Neural progenitor cell (in vitro differentiated cells): ENCODE data around the gene CEP350. TPM values are rescaled to one million over a fixed set of nuclear protein-coding genes. Genes with fewer than 3 reads are reported as not detected.
A peak's percentile ranks its signal among the peaks of the same experiment; 100 is the strongest.

ENCODE experiments used
- DNase-seq: peaks from one replicate; pipeline ENCODE4 v3.0.0-alpha.2; 2016; ENCODE audit warnings: low spot score
- H2AFZ ChIP-seq: fragments of 200-600 bp; sonication (generic); replicated peaks from 2 replicates; pipeline ENCODE4 v1.6.1; 2016; ENCODE audit warnings: antibody characterized with exemption
- H3F3A ChIP-seq: fragments of 200-600 bp; sonication (generic); 2 replicates; pipeline ENCODE4 v1.6.1; 2016; ENCODE audit warnings: antibody characterized with exemption, low read depth
- H3K27ac ChIP-seq: fragments of 200-600 bp; sonication (generic); 2 replicates; pipeline ENCODE4 v1.5.1; 2016; ENCODE audit warnings: mild to moderate bottlenecking
- H3K27me3 ChIP-seq: fragments of 200-600 bp; sonication (generic); 2 replicates; pipeline ENCODE4 v1.6.1; 2016; ENCODE audit warnings: mild to moderate bottlenecking, moderate library complexity
- H3K36me3 ChIP-seq: fragments of 200-600 bp; sonication (generic); 2 replicates; pipeline ENCODE4 v1.5.1; 2016
- H3K4me1 ChIP-seq: fragments of 200-600 bp; sonication (generic); 2 replicates; pipeline ENCODE4 v1.6.1; 2016; ENCODE audit warnings: mixed run types
- H3K4me2 ChIP-seq: fragments of 200-600 bp; sonication (generic); 2 replicates; pipeline ENCODE4 v1.6.1; 2016
- H3K4me3 ChIP-seq: fragments of 200-600 bp; sonication (generic); 2 replicates; pipeline ENCODE4 v1.5.1; 2016
- H3K79me2 ChIP-seq: fragments of 200-600 bp; sonication (generic); 2 replicates; pipeline ENCODE4 v1.6.1; 2016; ENCODE audit warnings: low read depth
- H3K9ac ChIP-seq: fragments of 200-600 bp; sonication (generic); 2 replicates; pipeline ENCODE4 v1.6.1; 2016
- H3K9me3 ChIP-seq: fragments of 200-600 bp; sonication (generic); 2 replicates; pipeline ENCODE4 v1.5.1; 2016; ENCODE audit warnings: low read depth
- H4K20me1 ChIP-seq: fragments of 200-600 bp; sonication (generic); 2 replicates; pipeline ENCODE4 v1.6.1; 2016; ENCODE audit warnings: low read depth
- H3K27ac Mint-ChIP-seq: 3 replicates; pipeline ENCODE4 v1.8.0; 2021; ENCODE audit warnings: mixed read lengths
- H3K27me3 Mint-ChIP-seq: 2 replicates; pipeline ENCODE4 v1.8.0; 2022; ENCODE audit warnings: low read depth, mild to moderate bottlenecking, inconsistent platforms, moderate library complexity, mixed read lengths; ENCODE audit not compliant: insufficient read depth
- H3K36me3 Mint-ChIP-seq: 3 replicates; pipeline ENCODE4 v1.8.0; 2021; ENCODE audit warnings: mixed read lengths
- H3K4me1 Mint-ChIP-seq: 3 replicates; pipeline ENCODE4 v1.8.0; 2021; ENCODE audit warnings: mixed read lengths
- H3K4me3 Mint-ChIP-seq: 3 replicates; pipeline ENCODE4 v1.8.0; 2021; ENCODE audit warnings: mild to moderate bottlenecking, moderate library complexity, mixed read lengths
- H3K9me3 Mint-ChIP-seq: 3 replicates; pipeline ENCODE4 v1.8.0; 2020; ENCODE audit warnings: mixed read lengths
- EZH2 ChIP-seq: fragments of 200-600 bp; sonication (generic); IDR thresholded peaks from 2 replicates; pipeline ENCODE4 v1.6.1; 2017; ENCODE audit warnings: antibody characterized with exemption, mild to moderate bottlenecking, moderate library complexity
- EZH2phosphoT487 ChIP-seq: fragments of 200-600 bp; sonication (generic); IDR thresholded peaks from 2 replicates; pipeline ENCODE4 v1.6.1; 2017; ENCODE audit warnings: antibody characterized with exemption
- total RNA-seq: library from RNA; depleted of rRNA; stranded (reverse); fragments of >200 nt; gene quantifications from 2 replicates; pipeline ENCODE4 v1.2.3, GENCODE V29; 2015; ENCODE audit warnings: low replicate concordance
- TF ChIP-seq, protein P1 (sequence below): fragments of 200-600 bp; sonication (generic); IDR thresholded peaks from 2 replicates; pipeline ENCODE4 v1.5.1; 2017; ENCODE audit warnings: antibody characterized with exemption, mild to moderate bottlenecking

CEP350 gene
- total RNA-seq, 1 donor from 2014 or later: 61.2 TPM

DNA sequence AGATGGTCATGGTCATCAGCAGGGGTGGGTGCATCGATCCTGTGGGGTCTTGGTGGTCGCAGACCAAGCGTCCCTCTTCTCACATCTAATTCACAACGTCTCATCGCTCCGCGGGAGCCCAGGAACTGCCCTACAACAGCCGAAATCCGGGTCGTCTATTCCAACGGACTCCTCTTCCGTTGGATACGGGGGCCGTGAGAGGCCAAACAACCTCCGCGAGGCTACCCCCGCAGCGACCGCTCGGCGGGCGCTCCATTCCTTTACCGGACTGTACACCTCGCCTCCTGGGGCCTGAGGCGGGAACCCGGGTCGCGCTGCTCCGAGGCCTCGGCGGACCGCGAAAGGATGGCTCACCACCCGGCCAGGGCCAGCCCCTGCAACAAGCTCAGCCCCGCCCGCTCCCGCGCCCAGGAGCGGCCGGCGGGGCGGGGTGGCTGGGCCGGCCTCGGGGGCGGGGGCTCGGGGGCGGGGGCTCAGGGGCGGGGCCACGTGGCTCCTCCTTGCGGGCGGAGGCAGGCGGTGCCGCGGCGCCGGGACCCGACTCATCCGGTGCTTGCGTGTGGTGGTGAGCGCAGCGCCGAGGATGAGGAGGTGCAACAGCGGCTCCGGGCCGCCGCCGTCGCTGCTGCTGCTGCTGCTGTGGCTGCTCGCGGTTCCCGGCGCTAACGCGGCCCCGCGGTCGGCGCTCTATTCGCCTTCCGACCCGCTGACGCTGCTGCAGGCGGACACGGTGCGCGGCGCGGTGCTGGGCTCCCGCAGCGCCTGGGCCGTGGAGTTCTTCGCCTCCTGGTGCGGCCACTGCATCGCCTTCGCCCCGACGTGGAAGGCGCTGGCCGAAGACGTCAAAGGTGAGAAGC, 199.9 kb downstream of the CEP350 start, which contains the start of gene QSOX1:
TSS of gene QSOX1 (plus strand) at position 545 of the 857 bp plus-strand sequence. CDS start at position 584, 39 bp downstream.
- Histone ChIP-seq H3F3A (no peaks in the 10 kb centered on the region), H3K27me3 (peaks cover 49% of the 10 kb centered on the region), H3K9ac (peak within 1 kb of the TSS; percentile 33), H3K4me2 (peak within 1 kb of the TSS; percentile 97), H3K9me3 (no peaks in the 10 kb centered on the region), H3K27ac (no peak within 1 kb of the TSS), H3K4me3 (peak within 1 kb of the TSS; percentile 87), H3K79me2 (peaks cover 18% of the 10 kb centered on the region), H3K36me3 (no peaks in the 10 kb centered on the region), H2AFZ (peak within 1 kb of the TSS; percentile 98), H3K4me1 (peaks cover 9% of the 10 kb centered on the region), H4K20me1 (peaks cover 6% of the 10 kb centered on the region)
- Mint-ChIP-seq H3K9me3 (no peaks in the 10 kb centered on the region), H3K4me3 (peak within 1 kb of the TSS; percentile 95), H3K27ac (peak within 1 kb of the TSS; percentile 91), H3K36me3 (peaks cover 2% of the 10 kb centered on the region), H3K4me1 (peaks cover 12% of the 10 kb centered on the region), H3K27me3 (peaks cover 17% of the 10 kb centered on the region)
- TF ChIP-seq, protein P1, sequence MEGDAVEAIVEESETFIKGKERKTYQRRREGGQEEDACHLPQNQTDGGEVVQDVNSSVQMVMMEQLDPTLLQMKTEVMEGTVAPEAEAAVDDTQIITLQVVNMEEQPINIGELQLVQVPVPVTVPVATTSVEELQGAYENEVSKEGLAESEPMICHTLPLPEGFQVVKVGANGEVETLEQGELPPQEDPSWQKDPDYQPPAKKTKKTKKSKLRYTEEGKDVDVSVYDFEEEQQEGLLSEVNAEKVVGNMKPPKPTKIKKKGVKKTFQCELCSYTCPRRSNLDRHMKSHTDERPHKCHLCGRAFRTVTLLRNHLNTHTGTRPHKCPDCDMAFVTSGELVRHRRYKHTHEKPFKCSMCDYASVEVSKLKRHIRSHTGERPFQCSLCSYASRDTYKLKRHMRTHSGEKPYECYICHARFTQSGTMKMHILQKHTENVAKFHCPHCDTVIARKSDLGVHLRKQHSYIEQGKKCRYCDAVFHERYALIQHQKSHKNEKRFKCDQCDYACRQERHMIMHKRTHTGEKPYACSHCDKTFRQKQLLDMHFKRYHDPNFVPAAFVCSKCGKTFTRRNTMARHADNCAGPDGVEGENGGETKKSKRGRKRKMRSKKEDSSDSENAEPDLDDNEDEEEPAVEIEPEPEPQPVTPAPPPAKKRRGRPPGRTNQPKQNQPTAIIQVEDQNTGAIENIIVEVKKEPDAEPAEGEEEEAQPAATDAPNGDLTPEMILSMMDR: no peak
- TF ChIP-seq EZH2: no peak
- TF ChIP-seq EZH2phosphoT487: no peak
- peak; percentile 95 for DNase-seq

DNA sequence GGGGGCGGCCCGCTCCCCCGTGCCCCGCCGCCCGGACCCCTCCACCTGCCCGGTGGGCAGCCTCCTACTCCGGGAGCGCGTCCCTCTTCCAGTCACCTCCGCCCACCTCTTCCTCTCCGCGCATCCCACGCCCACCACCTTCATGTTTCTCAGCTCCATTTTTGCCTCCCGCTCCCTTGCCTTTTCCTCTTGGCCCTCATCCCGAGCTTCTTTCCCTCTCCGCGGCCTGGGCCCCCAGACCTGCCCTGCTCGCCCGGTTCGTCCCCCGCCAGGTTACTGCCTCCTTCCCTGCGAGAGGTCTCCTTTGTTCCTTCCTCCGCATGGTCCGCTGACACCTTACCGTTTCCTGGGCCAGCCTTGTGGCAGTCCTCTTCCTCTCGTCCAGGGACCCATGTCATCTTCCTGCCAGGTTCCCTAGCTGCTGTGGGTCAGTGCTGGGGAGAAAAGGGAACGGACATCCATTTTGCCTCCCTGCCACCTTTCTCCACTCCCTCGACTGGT, 200.6 kb downstream of the CEP350 start:
- Mint-ChIP-seq H3K4me1 (peaks cover 12% of the 10 kb centered on the region), H3K27me3 (peaks cover 17% of the 10 kb centered on the region), H3K27ac (peak overlapping the region; percentile 83), H3K36me3 (peaks cover 2% of the 10 kb centered on the region), H3K4me3 (peak overlapping the region; percentile 94), H3K9me3 (no peaks in the 10 kb centered on the region)
- peaks cover 49% of the 10 kb centered on the region for H3K27me3 ChIP-seq
- peak; percentile 37 for DNase-seq
- no peak overlapping the region for H3K27ac ChIP-seq
- peak overlapping the region; percentile 91 for H2AFZ ChIP-seq
- no peaks in the 10 kb centered on the region for H3K9me3 ChIP-seq
- peaks cover 6% of the 10 kb centered on the region for H4K20me1 ChIP-seq
- TF ChIP-seq EZH2: no peak
- TF ChIP-seq, protein P1: no peak
- TF ChIP-seq EZH2phosphoT487: no peak
- peak overlapping the region; percentile 87 for H3K4me3 ChIP-seq
- H3K4me1 ChIP-seq: peaks cover 9% of the 10 kb centered on the region
- H3K36me3 ChIP-seq: no peaks in the 10 kb centered on the region
- H3F3A ChIP-seq: no peaks in the 10 kb centered on the region
- H3K4me2 ChIP-seq: peak overlapping the region; percentile 97
- peaks cover 18% of the 10 kb centered on the region for H3K79me2 ChIP-seq
- peak overlapping the region; percentile 22 for H3K9ac ChIP-seq

DNA sequence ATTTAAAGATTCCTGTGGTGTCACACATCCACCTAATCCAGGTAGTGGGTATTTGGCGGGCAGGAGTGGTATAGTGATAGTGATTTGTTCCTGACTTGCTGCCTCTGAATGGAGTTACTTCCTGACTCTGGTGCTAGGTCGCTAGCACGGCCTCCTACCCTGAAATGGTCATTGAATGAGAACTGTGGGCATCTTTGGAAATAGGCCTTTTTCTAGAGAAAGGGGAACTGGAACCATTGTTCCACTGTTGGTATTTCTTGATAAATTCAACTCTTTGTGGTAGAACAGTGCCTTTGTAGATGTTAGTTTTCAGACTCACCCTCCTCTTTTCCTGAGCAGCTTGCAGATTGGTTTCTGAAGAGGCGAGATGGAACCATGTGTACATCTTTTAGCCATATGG, 201.6 kb downstream of the CEP350 start:
- H3K27ac Mint-ChIP-seq: no peak overlapping the region
- no peaks in the 10 kb centered on the region for H3K9me3 Mint-ChIP-seq
- DNase-seq: no peak
- Histone ChIP-seq H4K20me1 (peaks cover 6% of the 10 kb centered on the region), H3K4me1 (peaks cover 9% of the 10 kb centered on the region), H3K4me3 (no peak overlapping the region), H3K27ac (no peak overlapping the region), H3F3A (no peaks in the 10 kb centered on the region), H3K27me3 (peaks cover 45% of the 10 kb centered on the region), H3K9ac (no peak overlapping the region), H2AFZ (no peak overlapping the region), H3K4me2 (peak overlapping the region; percentile 97), H3K79me2 (peaks cover 19% of the 10 kb centered on the region), H3K36me3 (no peaks in the 10 kb centered on the region), H3K9me3 (no peaks in the 10 kb centered on the region)
- peaks cover 12% of the 10 kb centered on the region for H3K4me1 Mint-ChIP-seq
- TF ChIP-seq EZH2: no peak
- no peak for TF ChIP-seq EZH2phosphoT487
- TF ChIP-seq, protein P1: no peak
- peaks cover 17% of the 10 kb centered on the region for H3K27me3 Mint-ChIP-seq
- H3K36me3 Mint-ChIP-seq: peaks cover 2% of the 10 kb centered on the region
- H3K4me3 Mint-ChIP-seq: peak overlapping the region; percentile 94
